Stimulated activated effector memory CD8-positive, alpha-beta T cell treated with anti-CD3 and anti-CD28 coated beads, Interleukin-12 subunit alpha, Interleukin-12 subunit beta, amount 100 ng/mL, for 72 hours (primary cell): Measurements from ENCODE around the gene SMG9.

Source experiments
- ATAC-seq: fragments of 150-1000 bp; cut with Tn5 transposase; 2 replicates; pipeline ENCODE4 v1.10.0; 2021
- DNase-seq, 2 donors: peaks; one replicate each; pipeline ENCODE4 v3.0.0; 2021 to 2022; ENCODE audit warnings: low spot score in 2 of 2
- H3K27ac Mint-ChIP-seq: one replicate; pipeline ENCODE4 v1.8.0; 2022; ENCODE audit warnings: mild to moderate bottlenecking, mixed read lengths
- H3K36me3 Mint-ChIP-seq: one replicate; pipeline ENCODE4 v1.8.0; 2022; ENCODE audit warnings: mild to moderate bottlenecking, mixed read lengths
- H3K4me1 Mint-ChIP-seq: one replicate; pipeline ENCODE4 v1.8.0; 2022; ENCODE audit warnings: mixed read lengths
- H3K4me3 Mint-ChIP-seq: one replicate; pipeline ENCODE4 v1.8.0; 2022; ENCODE audit warnings: mild to moderate bottlenecking, mixed read lengths
- H3K9me3 Mint-ChIP-seq: one replicate; pipeline ENCODE4 v1.8.0; 2022; ENCODE audit warnings: mixed read lengths

The SMG9 gene

DNA sequence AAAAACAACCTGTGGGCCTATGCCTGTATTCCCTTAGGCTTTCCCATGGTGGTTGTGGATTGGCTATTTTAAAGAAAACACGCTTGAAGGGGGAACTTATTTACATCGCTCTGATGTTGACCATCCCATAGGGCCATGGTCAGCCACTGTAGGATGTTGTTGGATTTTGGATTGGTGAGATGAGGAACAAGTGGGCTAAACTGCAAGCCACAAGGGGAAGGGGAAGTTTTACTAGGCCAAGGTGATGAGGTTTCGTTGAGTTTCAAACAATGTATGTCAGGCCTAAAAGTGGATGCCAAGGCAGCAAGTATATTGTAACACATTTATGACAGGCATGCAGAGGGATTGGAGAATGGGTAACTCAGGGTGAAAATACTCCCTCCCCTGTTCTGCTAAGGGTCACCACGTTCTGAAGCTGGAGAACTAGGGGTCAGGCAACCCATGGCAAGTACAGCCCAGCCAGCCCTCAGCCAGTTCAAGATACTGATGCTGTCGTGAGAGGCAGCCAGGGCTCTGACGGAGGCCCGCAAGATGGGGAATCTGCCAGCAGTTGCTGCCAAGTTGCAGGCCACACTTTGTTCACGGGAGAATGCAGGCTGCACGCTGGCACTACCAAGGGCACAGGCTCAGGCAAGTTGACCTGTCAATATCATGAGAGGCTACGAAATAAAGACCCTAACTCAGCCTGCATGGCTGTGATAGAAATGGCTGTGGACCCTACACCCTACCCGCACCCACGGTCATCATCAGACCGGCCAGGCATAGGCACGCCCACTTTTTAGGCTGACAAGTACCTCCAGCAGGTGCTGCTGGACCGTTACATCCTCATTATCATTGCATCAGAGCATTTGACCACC is 27.8 kb downstream of the SMG9 start:
- Mint-ChIP-seq H3K9me3 (no peaks in the 10 kb centered on the region), H3K4me1 (no peaks in the 10 kb centered on the region), H3K36me3 (peaks cover 32% of the 10 kb centered on the region), H3K27ac (no peak overlapping the region), H3K4me3 (no peak overlapping the region)
- ATAC-seq (no peak), DNase-seq (no peak)

DNA sequence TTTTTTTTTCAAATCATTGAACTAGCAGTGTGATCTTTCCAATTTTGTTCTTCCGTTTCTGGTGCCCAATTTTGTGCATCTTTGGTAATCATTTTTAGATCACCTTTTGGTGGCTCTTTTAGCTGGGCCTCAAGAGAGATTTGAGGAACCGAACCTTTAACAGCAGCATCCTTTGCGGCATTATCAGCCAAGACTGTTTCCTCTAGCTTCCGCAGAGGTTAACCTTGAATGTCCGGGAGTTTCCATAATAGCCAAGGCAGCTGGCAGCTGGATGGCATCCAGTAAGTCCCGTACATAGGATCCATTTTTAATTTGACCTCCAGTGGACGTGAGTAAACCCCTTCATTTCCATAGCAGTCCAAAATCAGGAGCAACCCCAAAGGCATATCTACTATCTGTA is 29.3 kb downstream of the SMG9 start:
- no peak for DNase-seq
- H3K4me3 Mint-ChIP-seq, result no peak overlapping the region
- no peak for ATAC-seq
- peaks cover 19% of the 10 kb centered on the region for H3K36me3 Mint-ChIP-seq
- H3K27ac Mint-ChIP-seq, result no peak overlapping the region
- H3K9me3 Mint-ChIP-seq, result no peaks in the 10 kb centered on the region
- H3K4me1 Mint-ChIP-seq, result no peaks in the 10 kb centered on the region

DNA sequence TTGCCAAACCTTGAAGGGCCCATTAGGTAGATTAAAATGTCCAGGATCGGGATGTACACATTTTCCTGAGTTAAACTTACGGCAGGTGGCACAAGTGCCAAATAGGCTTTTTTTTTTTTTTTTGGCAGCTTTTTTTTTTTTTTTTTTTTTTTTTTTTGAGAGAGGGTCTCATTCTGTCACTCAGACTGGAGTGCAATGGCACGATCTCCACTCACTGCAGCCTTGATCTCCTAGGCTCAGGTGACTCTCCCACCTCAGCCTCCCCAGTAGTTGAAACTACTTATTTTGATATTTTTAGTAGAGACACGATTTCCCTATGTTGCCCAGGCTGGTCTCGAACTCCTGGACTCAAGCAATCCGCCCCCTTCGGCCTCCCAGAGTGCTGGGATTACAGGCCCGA is 29.9 kb downstream of the SMG9 start:
- H3K9me3 Mint-ChIP-seq, result no peaks in the 10 kb centered on the region
- no peaks in the 10 kb centered on the region for H3K4me1 Mint-ChIP-seq
- H3K36me3 Mint-ChIP-seq, result peaks cover 13% of the 10 kb centered on the region
- H3K27ac Mint-ChIP-seq, result no peak overlapping the region
- H3K4me3 Mint-ChIP-seq, result no peak overlapping the region
- ATAC-seq, result no peak
- no peak for DNase-seq

DNA sequence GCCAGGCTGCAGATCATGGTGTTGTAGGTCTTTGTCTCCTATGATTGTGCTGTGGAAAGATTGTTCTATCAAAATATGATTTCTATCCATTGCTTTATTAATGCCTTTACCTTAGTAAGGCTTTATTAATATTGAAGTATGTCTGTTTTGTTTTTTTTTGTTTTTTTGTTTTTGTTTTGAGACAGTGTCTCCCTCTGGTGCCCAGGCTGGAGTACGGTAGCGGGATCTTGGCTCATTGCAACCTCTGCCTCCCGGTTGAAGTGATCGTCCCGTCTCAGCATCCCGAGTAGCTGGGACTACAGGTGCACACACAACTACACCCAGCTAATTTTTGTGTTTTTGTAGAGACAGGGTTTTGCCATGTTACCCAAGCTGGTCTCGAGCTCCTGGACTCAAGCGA is 31.2 kb downstream of the SMG9 start:
- H3K4me3 Mint-ChIP-seq, result no peak overlapping the region
- peaks cover 6% of the 10 kb centered on the region for H3K36me3 Mint-ChIP-seq
- no peaks in the 10 kb centered on the region for H3K4me1 Mint-ChIP-seq
- ATAC-seq, result no peak
- no peak overlapping the region for H3K27ac Mint-ChIP-seq
- DNase-seq, result no peak
- no peaks in the 10 kb centered on the region for H3K9me3 Mint-ChIP-seq

DNA sequence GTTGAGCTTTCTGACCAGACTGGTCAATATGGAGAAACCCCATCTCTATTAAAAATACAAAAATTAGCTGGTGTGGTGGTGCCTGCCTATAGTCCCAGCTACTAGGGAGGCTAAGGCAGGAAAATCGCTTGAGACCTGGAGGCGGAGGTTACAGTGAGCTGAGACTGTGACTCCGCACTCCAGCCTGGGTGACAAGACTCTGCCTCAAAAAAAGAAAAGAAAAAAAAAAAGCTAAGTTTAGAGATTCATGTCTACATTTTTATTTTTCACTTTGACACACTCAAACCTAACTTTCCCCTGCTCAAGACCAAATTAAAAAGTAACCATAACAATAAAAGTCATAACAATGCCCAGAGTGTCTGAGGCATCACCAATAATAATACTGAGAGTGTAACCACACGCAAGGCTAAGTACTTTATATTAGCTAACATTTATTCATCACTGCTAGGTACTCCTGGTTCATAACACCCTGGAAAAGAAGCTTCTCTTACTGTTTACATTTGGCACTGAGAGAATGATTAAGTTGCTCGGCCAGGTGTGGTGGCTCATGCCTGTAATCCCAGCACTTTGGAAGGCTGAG is 33.2 kb downstream of the SMG9 start:
- Mint-ChIP-seq H3K36me3 (no peaks in the 10 kb centered on the region), H3K9me3 (no peaks in the 10 kb centered on the region), H3K27ac (peak overlapping the region; percentile 64), H3K4me1 (no peaks in the 10 kb centered on the region), H3K4me3 (no peak overlapping the region)
- ATAC-seq (peak; percentile 84), DNase-seq (no peak)

DNA sequence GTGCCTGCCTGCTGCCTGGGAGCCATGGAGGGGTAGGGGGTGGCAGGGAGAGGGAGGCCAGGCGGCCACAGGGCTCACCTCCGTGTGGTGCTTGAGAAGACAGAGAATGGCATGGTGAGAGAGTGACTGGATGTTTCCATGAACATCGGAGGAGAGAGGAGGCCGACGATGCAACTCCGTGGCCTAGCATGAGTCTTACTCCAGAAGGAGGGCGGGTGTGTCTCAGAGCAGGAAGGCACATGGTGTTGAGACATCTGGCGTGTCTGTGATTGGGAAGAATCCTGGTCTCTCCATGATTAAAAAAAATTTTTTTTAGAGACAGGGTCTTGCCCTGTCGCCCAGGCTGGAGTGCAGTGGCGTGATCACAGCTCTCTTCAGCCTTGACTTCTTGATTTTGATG is 33.8 kb downstream of the SMG9 start:
- H3K9me3 Mint-ChIP-seq, result no peaks in the 10 kb centered on the region
- H3K4me3 Mint-ChIP-seq, result no peak overlapping the region
- H3K27ac Mint-ChIP-seq, result peak overlapping the region; percentile 64
- no peaks in the 10 kb centered on the region for H3K4me1 Mint-ChIP-seq
- ATAC-seq (no peak), DNase-seq (no peak)
- H3K36me3 Mint-ChIP-seq, result no peaks in the 10 kb centered on the region

DNA sequence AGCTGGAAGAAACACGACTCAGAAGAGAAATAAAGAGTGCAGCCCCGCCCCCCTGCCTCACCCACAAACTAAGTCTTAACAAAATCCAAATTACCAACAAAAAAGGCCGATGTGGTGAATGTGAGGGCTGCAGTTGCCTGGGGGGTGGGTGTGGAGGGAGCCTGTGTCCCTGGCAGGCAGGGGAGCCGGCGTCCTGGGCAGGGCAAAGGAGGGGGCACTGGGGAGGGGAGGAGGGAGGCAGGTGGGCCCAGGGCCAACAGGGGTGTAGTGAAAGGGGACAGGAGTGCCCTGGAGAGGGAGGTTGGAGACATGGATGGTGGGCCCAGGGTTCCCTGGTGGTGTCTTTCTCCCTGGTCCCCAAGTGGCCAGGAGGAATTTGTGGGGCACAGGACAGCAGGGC is 34.8 kb downstream of the SMG9 start:
- DNase-seq (no peak), ATAC-seq (no peak)
- Mint-ChIP-seq H3K36me3 (no peaks in the 10 kb centered on the region), H3K4me1 (no peaks in the 10 kb centered on the region), H3K9me3 (no peaks in the 10 kb centered on the region), H3K27ac (no peak overlapping the region), H3K4me3 (no peak overlapping the region)

DNA sequence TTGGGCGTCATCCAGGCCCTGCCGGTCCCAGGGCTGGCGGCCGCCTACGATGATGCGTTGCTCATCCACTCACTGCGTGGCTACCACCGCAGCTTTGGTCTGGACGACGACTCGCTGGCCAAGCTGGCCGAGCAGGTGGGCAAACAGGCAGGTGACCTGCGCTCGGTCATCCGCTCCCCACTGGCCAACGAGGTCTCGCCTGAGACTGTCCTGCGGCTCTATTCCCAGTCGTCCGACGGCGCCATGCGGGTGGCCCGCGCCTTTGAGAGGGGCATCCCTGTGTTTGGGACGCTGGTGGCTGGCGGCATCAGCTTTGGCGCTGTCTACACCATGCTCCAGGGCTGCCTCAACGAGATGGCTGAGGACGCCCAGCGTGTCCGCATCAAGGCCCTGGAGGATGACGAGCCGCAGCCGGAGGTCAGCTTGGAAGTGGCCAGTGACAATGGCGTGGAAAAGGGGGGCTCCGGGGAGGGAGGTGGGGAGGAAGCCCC is 35.3 kb downstream of the SMG9 start:
- DNase-seq (no peak), ATAC-seq (no peak)

DNA sequence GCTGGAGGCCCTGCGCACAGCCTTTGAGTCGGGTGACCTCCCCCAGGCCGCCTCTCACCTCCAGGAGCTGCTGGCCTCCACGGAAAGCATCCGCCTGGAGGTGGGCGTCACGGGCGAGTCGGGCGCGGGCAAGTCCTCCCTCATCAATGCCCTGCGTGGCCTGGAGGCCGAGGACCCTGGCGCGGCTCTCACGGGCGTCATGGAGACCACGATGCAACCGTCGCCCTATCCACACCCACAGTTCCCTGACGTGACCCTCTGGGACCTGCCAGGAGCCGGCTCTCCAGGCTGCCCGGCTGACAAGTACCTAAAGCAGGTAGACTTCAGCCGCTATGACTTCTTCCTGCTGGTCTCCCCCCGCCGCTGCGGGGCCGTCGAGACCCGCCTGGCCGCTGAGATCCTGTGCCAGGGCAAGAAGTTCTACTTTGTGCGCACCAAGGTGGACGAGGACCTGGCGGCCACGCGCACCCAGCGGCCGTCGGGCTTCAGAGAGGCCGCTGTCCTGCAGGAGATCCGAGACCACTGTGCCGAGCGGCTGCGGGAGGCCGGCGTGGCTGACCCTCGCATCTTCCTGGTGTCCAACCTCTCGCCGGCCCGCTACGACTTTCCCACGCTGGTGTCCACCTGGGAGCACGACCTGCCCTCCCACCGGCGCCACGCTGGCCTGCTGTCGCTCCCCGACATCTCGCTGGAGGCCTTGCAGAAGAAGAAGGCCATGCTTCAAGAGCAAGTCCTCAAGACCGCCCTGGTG is 36.0 kb downstream of the SMG9 start:
- no peaks in the 10 kb centered on the region for H3K36me3 Mint-ChIP-seq
- no peak for ATAC-seq
- no peak for DNase-seq
- no peak overlapping the region for H3K27ac Mint-ChIP-seq
- H3K9me3 Mint-ChIP-seq, result no peaks in the 10 kb centered on the region
- no peaks in the 10 kb centered on the region for H3K4me1 Mint-ChIP-seq
- H3K4me3 Mint-ChIP-seq, result no peak overlapping the region

More for the DNA sequence above, 35.3 kb downstream of the SMG9 start:
- Mint-ChIP-seq H3K36me3 (no peaks in the 10 kb centered on the region), H3K27ac (no peak overlapping the region), H3K4me1 (no peaks in the 10 kb centered on the region), H3K9me3 (no peaks in the 10 kb centered on the region), H3K4me3 (no peak overlapping the region)

DNA sequence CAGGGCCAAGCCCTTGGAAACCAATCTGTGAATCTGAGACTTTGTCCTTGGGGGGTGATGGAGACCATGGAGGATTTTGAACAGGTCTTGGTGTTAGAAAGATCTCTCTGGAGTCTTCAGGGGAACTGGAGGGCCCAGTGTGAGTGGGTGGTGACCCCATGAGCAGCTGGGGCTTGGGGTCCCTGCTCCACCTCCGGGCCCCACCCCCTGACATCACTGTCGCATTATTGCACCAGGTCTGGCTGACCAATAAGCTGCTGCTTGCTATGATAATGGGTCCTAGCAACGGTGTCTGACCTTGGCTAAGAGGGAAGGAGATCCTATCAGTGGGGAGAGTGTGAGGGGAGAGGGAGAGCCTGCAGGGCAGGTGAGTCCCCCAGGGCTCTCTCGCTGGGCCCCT is 39.0 kb downstream of the SMG9 start, which contains the start of gene IRGC:
TSS of gene IRGC (plus strand) at position 301 of the 400 bp plus-strand sequence. CDS start 2,483 bp downstream, outside the sequence.
- ATAC-seq (no peak), DNase-seq (no peak)
- no peaks in the 10 kb centered on the region for H3K9me3 Mint-ChIP-seq
- H3K36me3 Mint-ChIP-seq, result no peaks in the 10 kb centered on the region
- no peak within 1 kb of the TSS for H3K4me3 Mint-ChIP-seq
- peak within 1 kb of the TSS; percentile 50 for H3K27ac Mint-ChIP-seq
- H3K4me1 Mint-ChIP-seq, result no peaks in the 10 kb centered on the region

DNA sequence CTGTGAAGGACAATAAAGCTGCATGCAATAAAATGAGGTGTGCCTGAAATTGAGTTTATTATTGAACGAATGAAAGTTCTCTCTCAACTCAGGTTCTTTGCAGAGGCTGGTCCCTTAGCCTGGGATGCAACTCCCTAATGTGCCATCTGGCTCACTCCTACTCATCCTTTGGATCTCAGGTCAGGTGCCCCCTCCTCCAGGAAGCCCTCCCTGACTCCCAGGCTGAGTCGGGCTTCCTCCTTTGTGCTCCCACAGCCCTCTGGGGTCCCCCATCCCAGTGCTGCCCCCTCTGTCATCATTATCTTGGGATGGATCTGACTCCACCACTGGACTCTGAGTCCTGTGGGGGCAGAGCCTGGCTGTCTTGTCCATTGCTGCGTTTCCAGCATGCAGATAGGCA is 41.6 kb downstream of the SMG9 start:
- peaks cover 2% of the 10 kb centered on the region for H3K9me3 Mint-ChIP-seq
- no peaks in the 10 kb centered on the region for H3K4me1 Mint-ChIP-seq
- H3K36me3 Mint-ChIP-seq, result no peaks in the 10 kb centered on the region
- DNase-seq (no peak), ATAC-seq (no peak)
- no peak overlapping the region for H3K27ac Mint-ChIP-seq
- H3K4me3 Mint-ChIP-seq, result no peak overlapping the region

DNA sequence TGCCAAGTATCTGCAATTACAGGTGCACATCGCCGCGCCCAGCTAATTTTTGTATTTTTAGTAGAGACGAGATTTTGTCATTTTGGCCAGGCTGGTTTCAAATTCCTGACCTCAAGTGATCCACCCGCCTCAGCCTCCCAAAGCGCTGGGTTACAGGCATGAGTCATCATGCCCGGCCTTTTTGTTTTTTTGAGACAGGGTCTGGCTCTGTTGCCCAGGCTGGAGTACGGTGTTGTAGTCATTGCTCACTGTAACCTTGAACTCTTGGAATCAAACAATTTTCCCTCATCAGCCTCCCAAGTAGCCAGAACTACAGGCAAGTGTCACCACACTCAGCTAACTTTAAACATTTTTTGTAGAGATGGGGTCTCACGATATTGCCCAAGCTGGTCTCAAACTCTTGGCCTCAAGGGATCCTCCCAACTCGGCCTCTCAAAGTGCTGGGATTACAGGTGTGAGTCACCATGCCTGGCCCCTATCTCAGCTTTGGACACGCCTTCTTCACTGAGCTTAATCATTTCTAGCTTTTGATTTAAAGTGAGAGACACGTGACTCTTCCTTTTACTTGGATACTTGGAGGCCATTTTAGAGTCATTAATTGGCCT is 42.9 kb downstream of the SMG9 start:
- Mint-ChIP-seq H3K27ac (no peak overlapping the region), H3K4me1 (no peaks in the 10 kb centered on the region)
- no peak for DNase-seq

DNA sequence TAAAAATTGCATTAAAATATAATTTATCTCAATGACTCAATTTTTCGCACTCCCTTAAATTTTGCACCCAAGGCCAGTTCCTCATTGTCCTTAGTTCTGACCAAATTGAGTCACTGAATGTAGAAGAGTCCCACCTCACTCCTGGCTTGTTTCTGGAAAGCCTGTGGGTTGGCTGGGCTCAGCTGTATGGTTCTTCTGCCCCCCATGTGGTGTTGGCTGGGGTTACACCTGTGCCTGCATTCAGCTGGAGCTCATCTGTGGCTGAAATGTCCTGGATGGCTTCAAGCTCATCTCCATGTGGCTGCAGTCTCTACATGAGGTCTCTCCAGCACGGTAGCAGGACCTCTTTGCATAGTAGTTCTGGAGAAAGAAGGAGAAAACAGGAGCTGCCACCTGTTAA is 46.0 kb downstream of the SMG9 start:
- Mint-ChIP-seq H3K36me3 (no peaks in the 10 kb centered on the region), H3K9me3 (peaks cover 2% of the 10 kb centered on the region), H3K27ac (no peak overlapping the region), H3K4me1 (no peaks in the 10 kb centered on the region), H3K4me3 (no peak overlapping the region)
- no peak for ATAC-seq
- no peak for DNase-seq

More for the DNA sequence above, 42.9 kb downstream of the SMG9 start:
- Mint-ChIP-seq H3K4me3 (no peak overlapping the region), H3K9me3 (peaks cover 2% of the 10 kb centered on the region), H3K36me3 (no peaks in the 10 kb centered on the region)
- ATAC-seq, result peak; percentile 43

DNA sequence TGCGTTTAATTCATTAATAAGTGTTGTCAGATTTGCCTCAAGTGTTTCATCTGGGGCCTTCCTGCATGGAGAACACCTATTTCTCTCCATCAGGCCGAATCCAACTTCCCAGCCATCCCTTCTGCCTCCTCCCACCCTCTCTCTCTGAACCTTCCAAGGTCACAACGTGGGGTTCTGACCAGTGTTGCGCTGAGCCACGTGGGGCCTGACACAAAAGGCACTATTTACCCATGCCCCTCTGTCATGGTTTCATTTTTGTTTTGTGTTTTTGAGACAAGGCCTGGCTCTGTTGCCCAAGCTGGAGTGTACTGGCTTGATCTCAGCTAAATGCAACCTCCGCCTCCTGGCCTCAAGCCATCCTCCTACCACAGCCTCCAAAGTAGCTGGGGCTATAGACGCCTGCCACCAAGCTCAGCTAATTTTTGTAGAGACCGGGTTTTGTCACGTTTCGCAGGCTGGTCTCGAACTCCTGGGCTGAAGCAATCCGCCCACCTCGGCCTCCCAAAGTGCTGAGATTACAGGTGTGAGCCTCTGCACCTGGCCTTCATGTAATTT is 47.5 kb downstream of the SMG9 start:
- no peaks in the 10 kb centered on the region for H3K4me1 Mint-ChIP-seq
- no peak for ATAC-seq
- no peak for DNase-seq

DNA sequence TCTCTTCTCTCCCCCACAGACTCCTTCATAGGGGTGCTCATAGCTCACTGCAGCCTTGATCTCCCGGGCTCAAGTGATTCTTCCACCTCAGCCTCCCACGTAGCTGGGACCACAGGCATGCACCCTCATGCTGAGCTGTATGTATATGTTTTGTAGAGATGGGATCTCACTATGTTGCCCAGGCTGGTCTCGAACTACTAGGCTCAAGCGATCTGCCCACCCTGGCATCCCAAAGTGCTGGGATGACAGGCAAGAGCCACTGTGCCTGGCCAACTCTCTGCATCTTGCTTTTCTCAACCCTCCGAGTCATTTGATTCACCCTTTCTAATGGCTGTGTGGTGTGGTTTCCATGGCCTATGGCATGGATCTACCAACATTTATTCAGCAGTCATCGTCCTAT is 49.0 kb downstream of the SMG9 start:
- peaks cover 5% of the 10 kb centered on the region for H3K9me3 Mint-ChIP-seq
- DNase-seq (no peak), ATAC-seq (no peak)
- H3K4me1 Mint-ChIP-seq, result peaks cover 10% of the 10 kb centered on the region
- peak overlapping the region; percentile 61 for H3K27ac Mint-ChIP-seq
- no peaks in the 10 kb centered on the region for H3K36me3 Mint-ChIP-seq
- H3K4me3 Mint-ChIP-seq, result no peak overlapping the region

More for the DNA sequence above, 47.5 kb downstream of the SMG9 start:
- H3K4me3 Mint-ChIP-seq, result no peak overlapping the region
- peaks cover 2% of the 10 kb centered on the region for H3K9me3 Mint-ChIP-seq
- no peak overlapping the region for H3K27ac Mint-ChIP-seq
- H3K36me3 Mint-ChIP-seq, result no peaks in the 10 kb centered on the region
